ENCODE results near the gene JARID2.

Gene JARID2

DNA sequence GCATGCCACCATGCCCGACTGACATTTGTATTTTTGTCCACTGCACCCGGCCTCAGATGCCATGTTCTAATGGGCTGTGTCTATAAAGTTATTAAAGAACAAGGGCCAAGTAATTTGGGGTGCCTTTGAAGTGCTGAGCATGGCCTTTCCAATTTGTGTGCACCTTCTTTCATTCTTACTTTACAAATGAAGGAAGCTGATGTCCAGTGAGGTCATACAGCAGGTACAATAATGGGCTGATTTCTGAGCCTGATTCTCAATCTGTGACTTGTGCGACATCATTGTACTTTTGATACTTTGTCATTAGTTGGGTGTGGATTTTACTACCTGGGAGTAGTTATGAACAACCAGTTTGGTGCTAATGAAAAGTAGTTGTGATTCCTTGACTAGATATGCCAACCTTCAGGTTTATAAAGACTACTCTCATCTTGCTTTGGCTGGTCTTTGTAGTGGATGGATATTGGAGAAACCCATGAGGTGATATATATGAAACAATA, 94.3 kb downstream of the JARID2 start:
- Histone ChIP-seq H3K9ac (ENCODE audit: low read length) (no peak overlapping the region), H3K9me3 (ENCODE audit: insufficient read depth, low read length) (no peaks in the 10 kb centered on the region)

GRCh38 chr6:15340775-15341174, 94.9 kb downstream of the JARID2 start:
- Histone ChIP-seq H2AFZ (ENCODE audit: low read depth, low read length, severe bottlenecking) (no peak overlapping the region), H3K4me3 (ENCODE audit: insufficient read depth, low read length, poor library complexity, severe bottlenecking) (no peak overlapping the region), H3K9ac (ENCODE audit: low read length) (no peak overlapping the region), H3K27ac (ENCODE audit: low read depth, low read length) (no peak overlapping the region), H3K36me3 (ENCODE audit: low read length) (no peaks in the 10 kb centered on the region), H3K79me2 (ENCODE audit: insufficient read depth, low read length) (no peaks in the 10 kb centered on the region), H3K27me3 (ENCODE audit: low read length) (no peaks in the 10 kb centered on the region), H3F3A (ENCODE audit: insufficient read depth) (no peaks in the 10 kb centered on the region), H3K9me3 (ENCODE audit: insufficient read depth, low read length) (no peaks in the 10 kb centered on the region), H4K20me1 (ENCODE audit: low read depth, low read length) (peaks cover 27% of the 10 kb centered on the region), H3K9me2 (replicated peaks; ENCODE audit: insufficient read depth, low read length) (no peaks in the 10 kb centered on the region), H3K4me2 (ENCODE audit: low read depth, low read length, poor library complexity, severe bottlenecking) (no peak overlapping the region)
- TF ChIP-seq EZH2phosphoT487 (conservative IDR thresholded peaks at IDR 0.05; ENCODE audit: low read length): no peak
- TF ChIP-seq, protein P1, sequence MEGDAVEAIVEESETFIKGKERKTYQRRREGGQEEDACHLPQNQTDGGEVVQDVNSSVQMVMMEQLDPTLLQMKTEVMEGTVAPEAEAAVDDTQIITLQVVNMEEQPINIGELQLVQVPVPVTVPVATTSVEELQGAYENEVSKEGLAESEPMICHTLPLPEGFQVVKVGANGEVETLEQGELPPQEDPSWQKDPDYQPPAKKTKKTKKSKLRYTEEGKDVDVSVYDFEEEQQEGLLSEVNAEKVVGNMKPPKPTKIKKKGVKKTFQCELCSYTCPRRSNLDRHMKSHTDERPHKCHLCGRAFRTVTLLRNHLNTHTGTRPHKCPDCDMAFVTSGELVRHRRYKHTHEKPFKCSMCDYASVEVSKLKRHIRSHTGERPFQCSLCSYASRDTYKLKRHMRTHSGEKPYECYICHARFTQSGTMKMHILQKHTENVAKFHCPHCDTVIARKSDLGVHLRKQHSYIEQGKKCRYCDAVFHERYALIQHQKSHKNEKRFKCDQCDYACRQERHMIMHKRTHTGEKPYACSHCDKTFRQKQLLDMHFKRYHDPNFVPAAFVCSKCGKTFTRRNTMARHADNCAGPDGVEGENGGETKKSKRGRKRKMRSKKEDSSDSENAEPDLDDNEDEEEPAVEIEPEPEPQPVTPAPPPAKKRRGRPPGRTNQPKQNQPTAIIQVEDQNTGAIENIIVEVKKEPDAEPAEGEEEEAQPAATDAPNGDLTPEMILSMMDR (IDR thresholded peaks at IDR 0.05; ENCODE audit: insufficient read depth, low read length, poor library complexity, severe bottlenecking): no peak

More for the DNA sequence above, 94.3 kb downstream of the JARID2 start:
- no peaks in the 10 kb centered on the region for H3K79me2 ChIP-seq (ENCODE audit: insufficient read depth, low read length)
- H3K9me2 ChIP-seq (replicated peaks; ENCODE audit: insufficient read depth, low read length): no peaks in the 10 kb centered on the region
- no peak overlapping the region for H2AFZ ChIP-seq (ENCODE audit: low read depth, low read length, severe bottlenecking)
- H3K4me3 ChIP-seq (ENCODE audit: insufficient read depth, low read length, poor library complexity, severe bottlenecking): no peak overlapping the region
- no peak overlapping the region for H3K27ac ChIP-seq (ENCODE audit: low read depth, low read length)
- TF ChIP-seq, protein P1 (IDR thresholded peaks at IDR 0.05; ENCODE audit: insufficient read depth, low read length, poor library complexity, severe bottlenecking): no peak
- TF ChIP-seq EZH2phosphoT487 (conservative IDR thresholded peaks at IDR 0.05; ENCODE audit: low read length): no peak
- H3K27me3 ChIP-seq (ENCODE audit: low read length): no peaks in the 10 kb centered on the region
- H3K4me2 ChIP-seq (ENCODE audit: low read depth, low read length, poor library complexity, severe bottlenecking): no peak overlapping the region
- H3F3A ChIP-seq (ENCODE audit: insufficient read depth): no peaks in the 10 kb centered on the region
- H4K20me1 ChIP-seq (ENCODE audit: low read depth, low read length): peaks cover 20% of the 10 kb centered on the region
- H3K36me3 ChIP-seq (ENCODE audit: low read length): no peaks in the 10 kb centered on the region

DNA sequence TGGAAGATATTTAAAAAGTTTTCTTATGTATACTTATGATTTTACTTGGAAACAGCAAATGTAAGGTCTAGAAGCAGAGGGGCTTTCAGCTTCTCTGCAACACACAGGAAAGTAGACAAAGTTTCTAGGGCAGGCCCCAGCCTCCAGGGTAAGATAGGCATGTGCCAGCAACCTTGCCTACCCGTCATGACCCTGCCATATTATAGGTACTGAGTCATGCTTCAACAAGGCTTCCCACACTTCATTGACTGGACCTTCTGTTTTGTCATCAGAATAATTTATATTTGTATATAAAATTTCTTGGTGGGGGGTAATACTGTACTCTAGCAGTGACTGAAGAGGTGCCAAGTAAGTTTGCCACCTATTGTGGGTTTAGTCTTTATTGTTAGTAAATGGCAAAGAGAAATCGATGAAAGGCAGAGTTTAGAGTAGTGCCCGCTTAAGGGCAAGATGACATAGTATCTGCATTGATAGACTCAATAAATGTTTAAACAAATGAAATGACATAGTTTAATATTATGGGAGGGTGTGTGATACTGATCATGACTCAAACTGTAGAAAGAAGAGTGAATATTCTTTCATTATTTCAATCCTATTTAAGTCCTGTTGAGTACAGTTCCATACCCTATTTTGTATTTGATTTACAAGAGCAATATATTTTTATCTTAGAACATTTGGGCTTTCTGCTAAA, 95.6 kb downstream of the JARID2 start:
- Histone ChIP-seq H3K27ac (ENCODE audit: low read depth, low read length) (no peak overlapping the region), H3K9me2 (replicated peaks; ENCODE audit: insufficient read depth, low read length) (no peaks in the 10 kb centered on the region), H3K79me2 (ENCODE audit: insufficient read depth, low read length) (no peaks in the 10 kb centered on the region)

More for the DNA sequence above, 95.6 kb downstream of the JARID2 start:
- peaks cover 29% of the 10 kb centered on the region for H4K20me1 ChIP-seq (ENCODE audit: low read depth, low read length)
- no peak overlapping the region for H3K9ac ChIP-seq (ENCODE audit: low read length)
- no peaks in the 10 kb centered on the region for H3K27me3 ChIP-seq (ENCODE audit: low read length)
- TF ChIP-seq EZH2phosphoT487 (conservative IDR thresholded peaks at IDR 0.05; ENCODE audit: low read length): no peak
- TF ChIP-seq, protein P1 (IDR thresholded peaks at IDR 0.05; ENCODE audit: insufficient read depth, low read length, poor library complexity, severe bottlenecking): no peak
- no peaks in the 10 kb centered on the region for H3F3A ChIP-seq (ENCODE audit: insufficient read depth)
- no peak overlapping the region for H3K4me2 ChIP-seq (ENCODE audit: low read depth, low read length, poor library complexity, severe bottlenecking)
- no peak overlapping the region for H3K4me3 ChIP-seq (ENCODE audit: insufficient read depth, low read length, poor library complexity, severe bottlenecking)
- H2AFZ ChIP-seq (ENCODE audit: low read depth, low read length, severe bottlenecking): no peak overlapping the region
- H3K9me3 ChIP-seq (ENCODE audit: insufficient read depth, low read length): no peaks in the 10 kb centered on the region
- no peaks in the 10 kb centered on the region for H3K36me3 ChIP-seq (ENCODE audit: low read length)

Data from SU-DHL-6 (cell line).